MM.1S (cell line): ENCODE data around the gene DFFB.

ENCODE experiments used
- EZH2 ChIP-seq: fragments of 300-600 bp; sonication (generic); optimal IDR thresholded peaks from 2 replicates; pipeline ENCODE3; 2017; ENCODE audit warnings: low read depth, mild to moderate bottlenecking, antibody characterized with exemption, low read length, mixed read lengths
- TF ChIP-seq, protein P1 (sequence below): fragments of 300-600 bp; sonication (generic); IDR thresholded peaks from 2 replicates; pipeline ENCODE4 v1.5.1; 2016; ENCODE audit warnings: antibody characterized with exemption, low read length, mixed read lengths

DNA sequence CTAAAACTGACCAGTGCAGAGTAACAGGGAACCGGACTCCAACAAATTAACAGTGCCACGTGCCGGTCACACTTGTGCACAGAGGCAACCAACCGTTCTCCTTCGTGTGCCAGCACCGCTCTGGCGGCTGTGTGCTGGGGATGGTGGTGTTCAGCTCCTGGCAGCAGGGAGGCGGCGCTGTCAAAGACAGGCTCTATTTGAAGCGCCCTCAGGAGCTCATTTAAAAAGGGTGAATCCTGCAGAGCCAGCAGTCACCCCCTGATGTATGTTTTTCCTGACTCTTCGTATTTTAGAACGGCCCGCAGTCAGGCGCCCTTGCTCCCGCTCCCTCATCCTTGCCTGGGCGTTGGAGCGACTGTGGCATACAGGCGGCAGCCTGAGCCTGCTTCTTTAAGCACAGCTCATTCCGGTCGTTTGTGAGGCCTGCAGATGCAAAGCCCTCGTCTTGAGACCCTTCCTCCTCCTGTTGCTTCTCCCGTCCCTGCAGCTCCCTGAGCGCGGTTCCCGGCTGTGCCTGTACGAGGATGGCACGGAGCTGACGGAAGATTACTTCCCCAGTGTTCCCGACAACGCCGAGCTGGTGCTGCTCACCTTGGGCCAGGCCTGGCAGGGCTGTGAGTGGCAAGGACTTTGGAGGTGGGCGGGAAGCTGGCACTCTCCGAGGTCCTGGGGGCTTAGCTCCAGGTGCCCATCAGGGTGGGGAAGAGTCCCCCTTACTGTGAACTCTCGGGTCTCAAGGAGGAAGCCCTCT is 1.1 kb downstream of the DFFB start:
- TF ChIP-seq, protein P1, sequence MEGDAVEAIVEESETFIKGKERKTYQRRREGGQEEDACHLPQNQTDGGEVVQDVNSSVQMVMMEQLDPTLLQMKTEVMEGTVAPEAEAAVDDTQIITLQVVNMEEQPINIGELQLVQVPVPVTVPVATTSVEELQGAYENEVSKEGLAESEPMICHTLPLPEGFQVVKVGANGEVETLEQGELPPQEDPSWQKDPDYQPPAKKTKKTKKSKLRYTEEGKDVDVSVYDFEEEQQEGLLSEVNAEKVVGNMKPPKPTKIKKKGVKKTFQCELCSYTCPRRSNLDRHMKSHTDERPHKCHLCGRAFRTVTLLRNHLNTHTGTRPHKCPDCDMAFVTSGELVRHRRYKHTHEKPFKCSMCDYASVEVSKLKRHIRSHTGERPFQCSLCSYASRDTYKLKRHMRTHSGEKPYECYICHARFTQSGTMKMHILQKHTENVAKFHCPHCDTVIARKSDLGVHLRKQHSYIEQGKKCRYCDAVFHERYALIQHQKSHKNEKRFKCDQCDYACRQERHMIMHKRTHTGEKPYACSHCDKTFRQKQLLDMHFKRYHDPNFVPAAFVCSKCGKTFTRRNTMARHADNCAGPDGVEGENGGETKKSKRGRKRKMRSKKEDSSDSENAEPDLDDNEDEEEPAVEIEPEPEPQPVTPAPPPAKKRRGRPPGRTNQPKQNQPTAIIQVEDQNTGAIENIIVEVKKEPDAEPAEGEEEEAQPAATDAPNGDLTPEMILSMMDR, result no peak
- TF ChIP-seq EZH2, result no peak
